NCI-H2081 (cell line): Measurements from ENCODE around the gene SYCP2L.
"Not testable (repeated sequence)": the region's sequence is repeated elsewhere in the genome, so short reads cannot be mapped to it uniquely, and the experiment has no call there.

Experiments
- DNase-seq, 2 experiments: peaks; one replicate each; lab custom pipeline; 2025; lab: John Stamatoyannopoulos, UW

SYCP2L gene

GRCh38 chr6:10880366-10880765 lies 6.5 kb upstream of the SYCP2L start:
- DNase-seq, result no peak

DNA sequence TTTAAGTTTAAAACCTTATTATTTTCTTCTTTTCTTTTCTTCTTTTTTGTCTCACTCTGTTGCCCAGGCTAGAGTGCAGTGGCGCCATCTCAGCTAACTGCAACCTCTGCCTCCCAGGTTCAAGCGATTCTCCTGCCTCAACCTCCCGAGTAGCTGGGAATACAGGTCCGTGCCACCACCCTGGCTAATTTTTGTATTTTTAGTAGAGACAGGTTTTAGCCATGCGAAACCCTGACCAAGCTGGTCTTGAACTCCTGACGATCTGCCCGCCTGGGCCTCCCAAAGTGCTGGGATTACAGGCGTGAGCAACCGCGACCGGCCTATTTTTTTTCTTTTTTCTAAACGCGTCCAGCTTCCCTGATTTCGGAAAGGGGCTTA lies 4.6 kb upstream of the SYCP2L start:
- DNase-seq, result not testable (repeated sequence)

DNA sequence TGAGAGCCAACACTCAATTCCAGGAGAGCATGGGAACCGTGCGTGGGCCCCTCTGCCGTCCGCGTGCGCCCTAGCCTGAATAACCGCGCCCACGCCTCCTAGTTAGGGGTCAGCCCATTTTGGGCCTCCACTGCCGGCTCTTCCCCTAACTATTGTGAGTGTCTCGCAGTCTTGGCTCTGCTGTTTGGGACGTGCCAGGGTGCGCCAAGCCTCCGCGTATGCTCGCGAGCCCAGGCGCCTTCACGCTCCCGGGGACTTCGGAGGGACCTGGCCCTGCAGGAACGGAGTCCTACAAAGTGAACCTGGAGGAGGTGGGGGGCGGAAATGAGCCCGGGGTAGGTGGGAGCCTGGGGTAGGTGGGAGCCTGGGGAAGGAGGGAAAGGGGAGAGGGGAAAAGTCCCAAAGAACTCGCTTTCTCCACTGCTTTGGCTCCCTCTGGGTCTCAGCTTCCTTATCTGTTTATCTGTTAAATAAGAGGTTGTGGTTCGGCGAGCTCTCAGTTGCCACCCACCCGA lies 4.1 kb upstream of the SYCP2L start:
- DNase-seq, result no peak

- DNase-seq, result no peak
Observed at GRCh38 chr6:10883312-10884244, 3.3 kb upstream of the SYCP2L start.

DNA sequence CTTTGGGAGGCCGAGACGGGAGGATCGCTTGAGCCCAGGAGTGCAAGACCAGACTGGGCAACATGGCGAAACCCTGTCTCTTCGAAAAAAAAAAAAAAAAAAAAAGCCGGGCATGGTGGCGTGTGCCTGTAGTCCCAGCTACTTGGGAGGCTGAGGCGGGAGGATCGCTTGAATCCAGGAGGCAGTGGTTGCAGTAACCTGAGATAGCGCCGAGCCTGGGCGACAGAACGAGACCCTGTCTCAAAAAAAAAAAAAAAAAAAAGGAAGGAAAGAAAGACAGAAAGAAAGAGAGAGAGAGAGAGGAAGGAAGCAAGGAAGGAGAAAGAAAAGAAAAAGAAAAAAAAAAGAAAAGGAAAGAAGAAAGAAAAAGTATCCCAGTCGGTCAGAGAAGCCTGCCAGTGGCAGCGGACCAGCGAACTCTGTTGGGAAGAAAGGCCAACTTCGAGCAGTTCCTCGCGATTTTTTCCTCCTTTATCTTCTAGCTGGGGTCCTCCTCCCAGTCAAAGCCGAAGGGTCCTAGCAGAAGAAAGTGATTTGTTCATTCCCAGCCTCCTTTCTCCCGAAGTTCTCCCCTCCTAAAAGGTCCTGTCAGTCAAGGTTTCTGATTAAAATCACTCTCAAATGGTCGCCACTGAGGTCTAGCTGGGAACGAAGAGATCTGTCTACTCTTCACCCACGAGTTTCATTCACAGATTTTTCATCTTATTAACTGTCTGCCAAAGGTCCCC lies 2.4 kb upstream of the SYCP2L start:
- DNase-seq, result no peak

GRCh38 chr6:10886365-10886690 lies 524 bp upstream of the SYCP2L start:
- not testable (repeated sequence) for DNase-seq

- DNase-seq, result no peak
Observed at GRCh38 chr6:10890151-10890550, 3.3 kb downstream of the SYCP2L start.

DNA sequence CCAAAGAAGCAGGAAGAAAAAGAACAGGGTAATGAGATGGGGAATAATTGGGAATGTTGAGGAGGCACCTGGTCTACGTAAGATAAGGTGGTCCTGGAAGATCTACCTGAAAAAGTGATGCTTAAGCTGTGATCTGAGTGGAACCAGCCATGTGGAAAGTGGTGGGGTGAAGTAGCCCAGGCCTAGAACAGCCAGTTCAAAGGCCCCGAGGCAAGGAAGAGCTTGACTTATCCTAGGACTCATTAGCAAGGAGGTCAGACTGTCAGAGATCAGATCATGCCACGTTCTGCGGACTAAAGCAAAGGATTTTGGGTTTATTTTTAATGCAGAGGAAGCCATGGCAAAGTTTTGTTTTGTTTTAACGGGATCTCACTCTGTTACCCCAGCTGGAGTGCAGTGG lies 5.1 kb downstream of the SYCP2L start:
- no peak for DNase-seq

DNA sequence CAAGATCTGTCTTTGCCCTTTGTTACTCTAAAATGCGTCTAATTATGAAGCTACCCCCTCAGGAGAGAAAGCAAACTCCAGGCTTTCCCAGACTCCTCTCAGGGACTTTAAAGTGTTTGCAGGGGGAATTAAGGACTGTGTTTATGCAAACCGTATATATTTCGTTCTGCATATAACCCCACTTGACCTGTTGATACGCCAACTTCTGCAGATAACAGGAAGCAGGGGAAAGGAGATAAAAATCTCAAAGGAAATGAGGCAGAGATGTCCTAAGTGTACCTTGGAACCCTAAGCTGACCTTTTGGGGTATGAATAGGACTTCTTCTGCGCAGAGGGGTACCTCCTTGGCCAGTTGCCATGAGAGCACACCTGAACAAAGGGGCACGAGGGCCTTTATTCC lies 8.1 kb downstream of the SYCP2L start:
- DNase-seq, result no peak

GRCh38 chr6:10896691-10897090 lies 9.8 kb downstream of the SYCP2L start:
- DNase-seq, result no peak

GRCh38 chr6:10901770-10902169 lies 14.9 kb downstream of the SYCP2L start:
- no peak for DNase-seq

- no peak for DNase-seq
Observed at GRCh38 chr6:10904015-10904414, 17.2 kb downstream of the SYCP2L start.

DNA sequence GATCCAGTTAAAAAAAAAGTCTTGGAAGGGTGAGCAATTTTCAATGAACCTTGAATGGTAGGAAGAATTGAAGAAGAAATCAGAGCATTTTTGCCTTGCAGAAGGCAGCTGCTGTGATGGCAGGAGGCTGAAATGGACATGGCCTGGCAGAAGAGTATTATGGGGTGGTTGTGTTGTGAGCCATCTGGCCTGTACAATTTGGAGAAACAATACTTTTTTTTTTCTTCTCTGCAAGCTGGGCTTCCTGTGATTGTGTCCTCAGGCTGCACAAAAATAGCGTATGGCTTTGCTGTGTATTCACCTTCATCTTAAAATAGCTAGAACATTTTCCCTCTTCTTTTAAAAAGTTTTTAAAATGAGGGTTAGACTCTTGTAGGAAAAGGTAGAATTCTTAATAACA lies 21.4 kb downstream of the SYCP2L start:
- no peak for DNase-seq

DNA sequence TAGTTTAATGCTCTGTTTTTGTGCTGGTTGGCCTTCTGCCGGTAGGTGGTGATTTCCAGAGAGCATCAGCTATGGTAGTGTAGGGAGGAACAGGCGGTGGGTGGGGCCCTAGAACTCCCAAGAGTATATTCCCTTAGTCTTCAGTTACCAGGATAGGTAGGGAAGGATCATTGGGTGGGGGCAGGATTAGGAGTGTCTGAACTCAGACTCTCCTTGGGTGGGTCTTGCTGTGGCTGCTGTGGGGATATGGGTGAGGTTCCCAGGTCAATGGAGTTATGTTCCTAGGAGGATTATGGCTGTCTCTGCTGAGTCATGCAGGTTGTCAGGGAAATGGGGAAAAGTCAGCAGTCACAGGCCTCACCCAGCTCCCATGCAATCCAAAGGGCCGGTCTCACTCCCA lies 32.7 kb downstream of the SYCP2L start:
- DNase-seq, result not testable (repeated sequence)

DNA sequence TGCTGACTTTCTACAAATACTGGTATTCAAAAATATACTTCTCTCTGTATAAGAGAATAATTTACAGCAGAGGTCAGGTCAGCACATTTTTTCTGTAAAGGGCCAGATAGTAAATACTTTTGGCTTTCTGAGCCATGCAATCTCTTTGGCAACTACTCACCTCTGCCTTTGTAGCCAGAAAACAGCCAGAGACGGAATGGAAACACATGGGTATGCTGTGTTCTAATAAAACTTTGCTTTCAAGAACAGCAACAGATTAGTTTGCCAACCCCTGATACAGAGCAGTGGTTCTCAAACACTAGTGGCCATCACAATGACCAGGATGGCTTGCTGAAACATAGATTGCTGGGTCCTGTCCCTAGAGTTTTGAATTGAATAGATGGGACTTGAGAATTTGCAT lies 46.3 kb downstream of the SYCP2L start:
- no peak for DNase-seq

- no peak for DNase-seq
Observed at GRCh38 chr6:10939840-10940239, 53.0 kb downstream of the SYCP2L start.

GRCh38 chr6:10945845-10946244 lies 59.0 kb downstream of the SYCP2L start:
- DNase-seq, result no peak

DNA sequence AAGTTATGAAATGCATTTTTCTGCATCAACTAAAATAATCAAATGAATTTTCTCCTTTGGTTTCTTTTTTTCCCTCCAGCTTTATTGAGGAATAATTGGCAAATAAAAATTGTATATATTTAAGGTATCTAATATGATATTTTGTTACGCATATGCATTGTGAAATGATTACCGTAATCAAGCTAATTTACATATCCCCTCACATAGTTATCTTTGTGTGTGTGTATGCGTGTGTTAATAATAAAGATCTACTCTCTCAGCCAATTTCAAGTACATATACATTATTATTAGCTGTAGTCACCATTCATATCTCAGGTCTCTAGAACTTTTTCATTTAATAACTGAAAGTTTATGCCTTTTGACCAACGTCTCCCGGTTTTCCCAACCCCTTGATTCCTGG lies 61.1 kb downstream of the SYCP2L start:
- DNase-seq, result no peak

DNA sequence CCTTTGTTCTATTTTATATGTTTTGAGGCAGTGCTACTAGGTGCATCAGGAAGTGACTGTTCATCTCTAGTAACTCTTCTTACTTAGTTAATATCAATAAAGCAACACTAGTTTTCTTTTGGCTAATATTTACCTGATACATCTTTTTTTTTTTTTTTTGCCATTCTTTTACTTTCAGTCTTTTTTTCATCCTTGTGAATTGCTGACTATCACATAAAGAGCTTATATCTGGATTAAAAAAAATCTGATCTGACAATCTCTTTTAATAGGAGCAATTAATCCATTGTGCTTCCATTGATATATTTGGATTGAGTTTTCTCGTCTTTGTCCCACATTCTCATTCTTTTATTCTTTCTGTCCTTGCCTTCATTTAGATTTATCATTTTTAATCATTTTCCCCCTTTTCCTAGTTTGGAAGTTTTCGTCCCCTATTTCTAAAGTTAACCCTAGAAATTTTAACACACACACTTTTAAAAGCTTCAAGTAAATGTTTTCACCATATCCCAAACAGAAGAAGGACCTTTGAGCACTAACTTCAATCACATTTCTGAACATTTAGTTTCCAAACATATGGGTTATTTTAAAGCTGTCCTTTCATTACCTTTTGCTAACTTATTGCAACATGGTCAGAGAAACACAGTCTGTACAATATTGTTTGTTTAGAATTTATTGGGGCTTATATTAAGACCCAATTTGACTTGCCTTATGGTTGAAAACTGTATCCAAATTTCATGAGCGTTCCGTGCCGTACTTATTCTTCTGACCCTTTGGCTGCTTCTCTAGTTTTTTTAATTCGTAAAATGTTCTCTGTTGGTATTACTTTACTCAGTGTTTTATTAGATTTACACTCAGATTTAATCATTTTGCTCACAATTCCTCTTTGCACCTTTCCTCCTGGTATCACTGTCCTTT lies 63.0 kb downstream of the SYCP2L start:
- no peak for DNase-seq

DNA sequence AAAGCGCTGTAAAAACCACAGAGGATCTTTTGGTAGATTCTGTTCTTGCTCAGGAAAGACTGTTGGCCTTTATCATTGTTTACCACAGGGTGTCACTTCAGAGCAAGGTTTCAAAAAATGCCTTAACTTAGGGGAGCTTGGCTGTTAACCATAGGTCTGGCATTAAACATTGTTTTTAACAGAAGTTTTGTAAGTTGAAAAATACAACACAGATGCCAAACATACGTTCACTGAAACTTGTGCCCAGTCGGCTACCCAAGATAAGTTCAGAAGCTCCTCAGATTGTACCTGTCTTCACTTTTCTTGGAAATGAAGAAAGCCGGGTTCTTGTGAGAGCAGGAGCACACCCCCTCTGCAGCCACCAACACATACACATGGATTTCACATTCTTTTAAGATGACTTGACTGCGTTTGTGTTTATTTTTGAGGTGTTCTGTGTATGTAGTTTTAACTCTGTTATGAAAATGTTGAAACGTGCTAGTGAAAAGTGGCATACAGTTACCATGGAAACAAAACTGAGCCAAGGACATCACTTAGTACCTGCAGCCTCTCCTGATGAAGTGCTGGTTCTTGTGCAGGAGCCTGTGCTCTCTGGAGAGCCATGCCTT lies 64.9 kb downstream of the SYCP2L start:
- peak in 1 of 2 experiments; percentile 9 for DNase-seq

GRCh38 chr6:10954590-10955010 lies 67.7 kb downstream of the SYCP2L start:
- DNase-seq, result peak in 1 of 2 experiments; percentile 48

DNA sequence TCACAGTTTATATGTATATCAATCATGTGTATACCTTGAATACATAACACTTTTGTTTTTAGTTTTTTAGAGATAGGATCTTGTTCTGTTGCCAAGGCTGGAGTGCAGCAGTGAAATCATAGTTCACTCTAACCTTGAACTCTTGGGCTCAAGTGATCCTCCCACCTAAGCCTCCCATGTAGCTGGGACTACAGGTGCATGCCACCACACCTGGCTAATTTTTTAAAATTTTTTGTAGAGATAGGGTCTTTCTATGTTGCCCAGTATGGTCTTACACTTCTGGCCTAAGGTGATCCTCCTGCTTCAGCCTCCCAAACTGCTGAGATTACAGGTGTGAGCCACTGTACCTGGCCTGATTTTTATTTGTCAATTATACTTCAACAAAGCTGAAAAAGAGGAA lies 69.9 kb downstream of the SYCP2L start:
- DNase-seq, result no peak
